ENCODE data around the gene OXLD1. TPM values are rescaled to one million over a fixed set of nuclear protein-coding genes. Genes with fewer than 3 reads are reported as not detected.

The OXLD1 gene
- total RNA-seq, 6 donors from 2014 or later: 32.2 to 46.7 (median 38.5) TPM

DNA sequence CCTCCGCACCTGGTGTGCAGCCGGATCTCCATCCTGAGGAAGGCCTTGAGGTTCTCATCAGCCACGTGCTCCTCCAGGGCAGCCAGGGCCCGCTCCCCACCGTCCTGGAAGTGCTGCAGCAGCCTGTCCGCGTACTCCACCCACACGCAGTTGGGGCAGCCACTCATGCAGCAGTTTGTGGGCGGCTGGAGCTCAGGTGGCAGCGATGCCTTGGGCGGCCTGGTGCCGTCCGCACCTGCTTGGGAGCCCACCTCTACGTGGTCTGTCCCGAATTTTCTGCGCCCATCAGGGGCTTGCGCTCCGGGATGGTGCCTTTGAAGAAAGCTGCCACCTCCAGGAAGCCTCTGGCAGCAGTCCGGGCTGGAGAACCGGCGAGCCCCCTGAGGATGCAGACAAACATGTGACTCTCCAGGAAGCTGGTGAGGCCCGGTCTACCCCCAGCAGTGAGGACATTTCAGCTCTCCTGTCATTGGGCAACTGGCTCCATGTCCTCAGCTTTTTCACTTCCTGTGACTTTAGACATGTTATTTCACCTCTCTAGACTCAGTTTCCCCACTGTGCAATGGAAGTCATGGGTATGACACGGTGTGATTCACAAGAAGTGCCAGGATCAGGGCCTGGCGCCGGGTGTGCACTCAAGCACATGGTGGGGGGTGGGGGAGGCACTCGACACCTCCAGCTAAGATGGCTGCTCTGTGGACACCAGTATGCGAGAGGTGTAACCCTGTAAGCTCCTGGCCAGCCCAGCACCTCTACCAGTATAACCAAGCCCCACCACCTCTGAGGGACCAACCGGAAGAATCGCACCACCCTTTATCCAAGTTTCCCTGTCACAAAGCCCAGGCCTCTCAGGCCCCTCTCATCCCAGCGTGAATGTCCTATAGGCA lies 957 bp downstream of the OXLD1 start:
- H3K27ac ChIP-seq: peak overlapping the region; percentile 91 to 95 (median 93)
- no peaks in the 10 kb centered on the region for H3K9me3 ChIP-seq
- H3K36me3 ChIP-seq: peaks cover 0 to 28% (median 12%) of the 10 kb centered on the region in 4 donors
- peak; percentile 5 to 17 for ATAC-seq (ENCODE audit: low FRiP score in 2 of 2)
- DNase-seq: peak; percentile 42 to 72
- peak overlapping the region; percentile 80 to 99 (median 90) for H3K4me3 ChIP-seq
- TF ChIP-seq POLR2A (IDR thresholded peaks at IDR 0.05): no peak
- TF ChIP-seq, protein P1, sequence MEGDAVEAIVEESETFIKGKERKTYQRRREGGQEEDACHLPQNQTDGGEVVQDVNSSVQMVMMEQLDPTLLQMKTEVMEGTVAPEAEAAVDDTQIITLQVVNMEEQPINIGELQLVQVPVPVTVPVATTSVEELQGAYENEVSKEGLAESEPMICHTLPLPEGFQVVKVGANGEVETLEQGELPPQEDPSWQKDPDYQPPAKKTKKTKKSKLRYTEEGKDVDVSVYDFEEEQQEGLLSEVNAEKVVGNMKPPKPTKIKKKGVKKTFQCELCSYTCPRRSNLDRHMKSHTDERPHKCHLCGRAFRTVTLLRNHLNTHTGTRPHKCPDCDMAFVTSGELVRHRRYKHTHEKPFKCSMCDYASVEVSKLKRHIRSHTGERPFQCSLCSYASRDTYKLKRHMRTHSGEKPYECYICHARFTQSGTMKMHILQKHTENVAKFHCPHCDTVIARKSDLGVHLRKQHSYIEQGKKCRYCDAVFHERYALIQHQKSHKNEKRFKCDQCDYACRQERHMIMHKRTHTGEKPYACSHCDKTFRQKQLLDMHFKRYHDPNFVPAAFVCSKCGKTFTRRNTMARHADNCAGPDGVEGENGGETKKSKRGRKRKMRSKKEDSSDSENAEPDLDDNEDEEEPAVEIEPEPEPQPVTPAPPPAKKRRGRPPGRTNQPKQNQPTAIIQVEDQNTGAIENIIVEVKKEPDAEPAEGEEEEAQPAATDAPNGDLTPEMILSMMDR (IDR thresholded peaks at IDR 0.05): no peak
- no peak for TF ChIP-seq EP300 (IDR thresholded peaks at IDR 0.05)
- H3K4me1 ChIP-seq: peaks cover 18 to 33% (median 20%) of the 10 kb centered on the region in 4 donors
- WGBS, 2 donors: 57 to 64% methylated on average over 20 to 29 of the region's 30 CpGs
- no peaks in the 10 kb centered on the region for H3K27me3 ChIP-seq

DNA sequence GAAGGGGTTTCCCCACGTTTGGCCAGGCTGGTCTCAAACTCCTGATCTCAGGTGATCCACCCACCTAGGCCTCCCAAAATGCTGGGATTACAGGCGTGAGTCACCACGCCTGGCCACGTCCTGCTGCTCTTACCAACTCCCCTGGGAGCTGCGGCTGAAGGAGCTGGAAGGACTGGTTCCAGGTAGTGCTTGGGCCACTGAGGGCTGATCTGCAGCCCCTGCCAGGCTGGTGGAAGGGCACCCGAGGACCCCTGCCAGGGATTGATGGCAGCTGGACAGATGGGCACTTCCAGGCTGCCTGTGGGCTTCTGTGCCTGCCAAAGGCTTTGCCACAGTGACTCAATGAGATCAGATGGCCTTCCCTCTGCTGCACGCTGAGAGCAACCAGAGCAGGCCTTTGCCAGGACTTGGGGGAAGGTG lies 2.3 kb downstream of the OXLD1 start:
- Histone ChIP-seq H3K4me1 (peaks cover 18 to 33% (median 20%) of the 10 kb centered on the region in 4 donors), H3K27me3 (no peaks in the 10 kb centered on the region), H3K36me3 (peaks cover 0 to 14% (median 0%) of the 10 kb centered on the region in 4 donors), H3K27ac (peak overlapping the region in 1 of 4 donors; percentile 0), H3K9me3 (no peaks in the 10 kb centered on the region), H3K4me3 (no peak overlapping the region)
- WGBS, 2 donors: 78 to 95% methylated on average over 2 to 7 of the region's 7 CpGs
- DNase-seq (peak; percentile 14 to 19), ATAC-seq (ENCODE audit: low FRiP score in 2 of 2) (no peak)
- no peak for TF ChIP-seq EP300 (IDR thresholded peaks at IDR 0.05)
- TF ChIP-seq, protein P1 (IDR thresholded peaks at IDR 0.05): no peak
- TF ChIP-seq POLR2A (IDR thresholded peaks at IDR 0.05): no peak
- no peak for TF ChIP-seq POLR2AphosphoS5 (IDR thresholded peaks at IDR 0.05)

DNA sequence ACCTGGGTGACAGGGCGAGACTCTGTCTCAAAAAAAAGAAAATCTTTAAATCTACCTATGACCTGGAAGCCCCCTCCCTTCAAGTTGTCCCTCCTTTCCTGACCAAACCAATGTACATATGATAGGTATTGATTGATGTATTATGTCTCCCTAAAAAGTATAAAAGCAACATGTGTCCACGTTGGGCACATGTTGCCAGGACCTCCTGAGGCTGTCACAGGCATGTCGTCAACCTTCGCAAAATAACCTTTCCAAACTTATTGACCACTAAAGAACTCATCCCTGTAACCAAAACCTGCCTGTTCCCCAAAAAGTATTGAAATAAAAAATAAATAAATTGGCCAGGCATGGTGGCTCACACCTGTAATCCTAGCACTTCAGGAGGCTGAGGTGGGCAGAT lies 4.4 kb downstream of the OXLD1 start:
- WGBS, 2 donors: 94 to 95% methylated on average over 4 of the region's 4 CpGs
- no peak overlapping the region for H3K4me3 ChIP-seq
- H3K9me3 ChIP-seq: no peaks in the 10 kb centered on the region
- H3K27ac ChIP-seq: no peak overlapping the region
- H3K27me3 ChIP-seq: no peaks in the 10 kb centered on the region
- H3K4me1 ChIP-seq: peaks cover 7 to 15% (median 10%) of the 10 kb centered on the region in 4 donors
- no peak for TF ChIP-seq POLR2AphosphoS5 (IDR thresholded peaks at IDR 0.05)
- peaks cover 0 to 12% (median 0%) of the 10 kb centered on the region in 4 donors for H3K36me3 ChIP-seq
- ATAC-seq (ENCODE audit: low FRiP score in 2 of 2) (no peak), DNase-seq (no peak)

DNA sequence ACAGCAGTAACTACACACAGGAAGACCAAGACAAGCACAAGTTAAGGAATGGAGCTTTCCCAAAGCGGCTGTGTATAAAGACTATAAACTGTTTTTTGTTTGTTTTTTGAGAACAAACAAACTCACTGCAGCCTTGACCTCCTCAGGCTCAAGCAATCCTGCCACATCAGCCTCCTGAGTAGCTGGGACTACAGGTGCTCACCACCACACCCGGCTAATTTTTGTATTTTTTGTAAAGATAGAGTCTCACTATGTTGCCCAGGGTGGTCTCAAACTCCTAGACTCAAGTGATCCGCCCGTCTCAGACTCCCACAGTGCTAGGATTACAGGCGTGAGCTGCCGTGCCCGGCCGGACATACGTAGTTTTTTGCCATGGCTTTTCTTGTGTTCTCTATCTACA lies 6.0 kb downstream of the OXLD1 start:
- Histone ChIP-seq H3K27ac (peak overlapping the region in 1 of 4 donors; percentile 62), H3K9me3 (no peaks in the 10 kb centered on the region), H3K4me3 (no peak overlapping the region), H3K4me1 (peaks cover 4 to 8% (median 5%) of the 10 kb centered on the region in 4 donors), H3K27me3 (no peaks in the 10 kb centered on the region), H3K36me3 (peaks cover 0 to 12% (median 0%) of the 10 kb centered on the region in 4 donors)
- ATAC-seq (ENCODE audit: low FRiP score in 2 of 2): no peak
- no peak for DNase-seq
- TF ChIP-seq EP300 (IDR thresholded peaks at IDR 0.05) (no peak), POLR2AphosphoS5 (IDR thresholded peaks at IDR 0.05) (no peak), POLR2A (IDR thresholded peaks at IDR 0.05) (no peak)
- TF ChIP-seq, protein P1 (IDR thresholded peaks at IDR 0.05): no peak
- 86 to 96% methylated on average over 9 of the region's 9 CpGs for WGBS, 2 donors

DNA sequence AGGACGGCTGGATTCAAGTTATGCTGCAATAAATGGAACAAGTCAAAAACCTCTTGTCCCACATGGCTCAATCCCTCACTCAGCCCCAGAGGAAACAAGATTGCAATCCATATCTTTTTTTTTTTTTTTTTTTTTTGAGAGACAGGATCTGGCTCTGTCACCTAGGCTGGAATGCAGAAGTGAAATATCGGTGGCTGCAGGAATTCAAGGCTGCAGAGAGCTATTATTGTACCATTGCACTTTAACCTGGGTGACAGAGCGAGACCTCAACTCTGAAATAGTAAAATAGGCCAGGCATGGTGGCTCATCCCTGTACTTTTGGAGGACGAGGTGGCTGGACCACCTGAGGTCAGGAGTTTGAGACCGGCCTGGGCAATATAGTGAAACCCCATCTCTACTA lies 7.4 kb downstream of the OXLD1 start:
- WGBS, 2 donors: 66 to 71% methylated on average over 5 of the region's 5 CpGs
- TF ChIP-seq POLR2AphosphoS5 (IDR thresholded peaks at IDR 0.05) (no peak), POLR2A (IDR thresholded peaks at IDR 0.05) (no peak), EP300 (IDR thresholded peaks at IDR 0.05) (no peak)
- TF ChIP-seq, protein P1 (IDR thresholded peaks at IDR 0.05): no peak
- Histone ChIP-seq H3K27ac (peak overlapping the region in 2 of 4 donors; percentile 61 to 80), H3K36me3 (peaks cover 0 to 2% (median 0%) of the 10 kb centered on the region in 4 donors), H3K9me3 (no peaks in the 10 kb centered on the region), H3K27me3 (no peaks in the 10 kb centered on the region), H3K4me1 (peaks cover 0 to 3% (median 0%) of the 10 kb centered on the region in 4 donors), H3K4me3 (no peak overlapping the region)
- ATAC-seq (ENCODE audit: low FRiP score in 2 of 2) (no peak), DNase-seq (no peak)
